ENCODE data around the gene TPPP.

The TPPP gene

GRCh38 chr5:651296-652022, 41.7 kb downstream of the TPPP start:
- FAIRE-seq (no peak), DNase-seq (ENCODE audit: insufficient read length, low spot score) (no peak)

GRCh38 chr5:647727-648126, 45.4 kb downstream of the TPPP start:
- FAIRE-seq (no peak), DNase-seq (ENCODE audit: insufficient read length, low spot score) (no peak)

- FAIRE-seq (no peak), DNase-seq (ENCODE audit: insufficient read length, low spot score) (no peak)
These were observed 45.8 kb downstream of the TPPP start for GRCh38 chr5:647311-647710.

GRCh38 chr5:646396-647201, 46.6 kb downstream of the TPPP start:
- FAIRE-seq (no peak), DNase-seq (ENCODE audit: insufficient read length, low spot score) (no peak)

GRCh38 chr5:645421-645820, 47.7 kb downstream of the TPPP start:
- DNase-seq (ENCODE audit: insufficient read length, low spot score): no peak

GRCh38 chr5:644971-645370, 48.2 kb downstream of the TPPP start:
- DNase-seq (ENCODE audit: insufficient read length, low spot score): no peak
- FAIRE-seq: no peak

More at GRCh38 chr5:645421-645820, 47.7 kb downstream of the TPPP start:
- no peak for FAIRE-seq

- DNase-seq (ENCODE audit: insufficient read length, low spot score) (no peak), FAIRE-seq (no peak)
These were observed 48.6 kb downstream of the TPPP start for GRCh38 chr5:644509-644908.

GRCh38 chr5:643811-644271, 49.3 kb downstream of the TPPP start:
- FAIRE-seq (peak; percentile 79), DNase-seq (ENCODE audit: insufficient read length, low spot score) (peak; percentile 73)

GRCh38 chr5:643351-643801, 49.8 kb downstream of the TPPP start:
- FAIRE-seq: no peak
- peak; percentile 51 for DNase-seq (ENCODE audit: insufficient read length, low spot score)

GRCh38 chr5:642481-642880, 50.7 kb downstream of the TPPP start:
- no peak for FAIRE-seq
- no peak for DNase-seq (ENCODE audit: insufficient read length, low spot score)

GRCh38 chr5:641331-641765, 51.8 kb downstream of the TPPP start:
- FAIRE-seq (no peak), DNase-seq (ENCODE audit: insufficient read length, low spot score) (no peak)

GRCh38 chr5:640461-641330, 52.5 kb downstream of the TPPP start:
- DNase-seq (ENCODE audit: insufficient read length, low spot score) (no peak), FAIRE-seq (no peak)

- no peak for DNase-seq (ENCODE audit: insufficient read length, low spot score)
- FAIRE-seq: no peak
These were observed 53.5 kb downstream of the TPPP start for GRCh38 chr5:639584-640213.

- DNase-seq (ENCODE audit: insufficient read length, low spot score) (no peak), FAIRE-seq (no peak)
These were observed 54.0 kb downstream of the TPPP start for GRCh38 chr5:639253-639530.

GRCh38 chr5:638501-639252, 54.5 kb downstream of the TPPP start:
- FAIRE-seq (no peak), DNase-seq (ENCODE audit: insufficient read length, low spot score) (no peak)

- DNase-seq (ENCODE audit: insufficient read length, low spot score) (no peak), FAIRE-seq (no peak)
These were observed 55.3 kb downstream of the TPPP start for GRCh38 chr5:637581-638450.

GRCh38 chr5:636951-637350, 56.2 kb downstream of the TPPP start:
- no peak for FAIRE-seq
- no peak for DNase-seq (ENCODE audit: insufficient read length, low spot score)

- DNase-seq (ENCODE audit: insufficient read length, low spot score) (no peak), FAIRE-seq (no peak)
These were observed 57.7 kb downstream of the TPPP start for GRCh38 chr5:635306-636055.

All from GM19239 (cell line).